Measurements from ENCODE around the gene TOMM20.

DNA sequence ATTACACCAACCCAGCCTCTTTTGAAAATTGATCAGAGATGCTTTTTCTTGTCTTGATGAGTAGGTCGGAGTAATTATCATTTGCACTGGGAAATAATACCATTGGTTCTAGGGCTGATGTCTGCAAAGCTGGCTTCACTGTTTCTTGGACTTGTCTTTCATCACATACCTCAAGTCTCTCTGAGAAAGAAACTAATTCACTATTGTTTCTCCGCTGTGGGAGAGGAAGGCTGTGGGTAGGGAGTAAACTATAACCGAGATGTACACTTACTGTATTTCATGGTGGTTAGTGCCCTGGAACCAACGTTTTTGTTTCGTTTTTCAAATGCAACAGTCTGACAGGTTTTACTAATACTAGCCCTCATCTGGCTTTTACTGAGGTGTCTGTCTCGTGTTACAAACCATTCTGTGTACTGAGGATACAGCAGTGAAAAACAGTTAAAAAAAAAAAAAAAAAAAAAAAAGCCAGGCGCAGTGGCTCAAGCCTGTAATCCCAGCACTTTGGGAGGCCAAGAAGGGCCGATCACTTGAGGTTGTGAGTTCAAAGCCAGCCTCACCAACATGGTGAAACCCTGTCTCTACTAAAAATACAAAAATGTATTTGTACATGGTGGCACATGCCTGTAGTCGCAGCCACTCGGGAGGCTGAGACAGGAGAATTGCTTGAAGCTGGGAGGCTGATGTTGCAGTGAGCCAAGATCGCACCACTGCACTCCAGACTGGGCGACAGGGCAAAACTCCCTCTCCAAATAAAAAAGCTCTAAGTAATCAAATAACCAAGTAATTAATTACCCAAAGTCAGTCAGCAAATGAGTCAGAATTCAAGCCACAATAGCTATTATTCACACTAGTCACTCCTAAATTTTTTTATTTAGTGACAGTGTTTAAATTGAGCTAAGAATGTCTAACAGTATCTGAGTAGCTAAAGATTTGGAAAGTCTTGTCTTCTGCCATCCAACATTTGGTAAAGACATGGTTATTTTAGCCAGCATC is 23.3 kb downstream of the TOMM20 start:
- TF ChIP-seq, protein P1, sequence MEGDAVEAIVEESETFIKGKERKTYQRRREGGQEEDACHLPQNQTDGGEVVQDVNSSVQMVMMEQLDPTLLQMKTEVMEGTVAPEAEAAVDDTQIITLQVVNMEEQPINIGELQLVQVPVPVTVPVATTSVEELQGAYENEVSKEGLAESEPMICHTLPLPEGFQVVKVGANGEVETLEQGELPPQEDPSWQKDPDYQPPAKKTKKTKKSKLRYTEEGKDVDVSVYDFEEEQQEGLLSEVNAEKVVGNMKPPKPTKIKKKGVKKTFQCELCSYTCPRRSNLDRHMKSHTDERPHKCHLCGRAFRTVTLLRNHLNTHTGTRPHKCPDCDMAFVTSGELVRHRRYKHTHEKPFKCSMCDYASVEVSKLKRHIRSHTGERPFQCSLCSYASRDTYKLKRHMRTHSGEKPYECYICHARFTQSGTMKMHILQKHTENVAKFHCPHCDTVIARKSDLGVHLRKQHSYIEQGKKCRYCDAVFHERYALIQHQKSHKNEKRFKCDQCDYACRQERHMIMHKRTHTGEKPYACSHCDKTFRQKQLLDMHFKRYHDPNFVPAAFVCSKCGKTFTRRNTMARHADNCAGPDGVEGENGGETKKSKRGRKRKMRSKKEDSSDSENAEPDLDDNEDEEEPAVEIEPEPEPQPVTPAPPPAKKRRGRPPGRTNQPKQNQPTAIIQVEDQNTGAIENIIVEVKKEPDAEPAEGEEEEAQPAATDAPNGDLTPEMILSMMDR (IDR thresholded peaks at IDR 0.05; ENCODE audit: low read depth, low read length): no peak
- TF ChIP-seq EZH2phosphoT487 (IDR thresholded peaks at IDR 0.05; ENCODE audit: low read depth): no peak

Data from OCI-LY3 (cell line).